GM12878 (cell line): ENCODE data around the gene CCL14.

Source experiments
- CTCF ChIP-seq, 3 experiments: IDR thresholded peaks in 2 of 3; conservative IDR thresholded peaks in 1 of 3; 2 replicates each; pipeline ENCODE4 v1.5.1; 2011; ENCODE audit warnings: low read depth in 3 of 3, low read length in 3 of 3, mild to moderate bottlenecking in 3 of 3, control low read depth in 2 of 3, moderate library complexity in 2 of 3, inconsistent platforms in 1 of 3, mixed read lengths in 1 of 3; ENCODE audit not compliant: control insufficient read depth in 2 of 3, insufficient read depth in 1 of 3; ENCODE audit errors: extremely low read depth in 1 of 3
- EP300 ChIP-seq, 2 experiments: fragments of 150-350 bp in 1 of 2; IDR thresholded peaks; 2 replicates each; pipeline ENCODE4 v1.6.1; 2011 to 2012; ENCODE audit warnings: low read depth in 2 of 2, low read length in 2 of 2, borderline replicate concordance in 1 of 2, improper control_type of control experiment in 1 of 2, inconsistent platforms in 1 of 2; ENCODE audit not compliant: control insufficient read depth in 1 of 2
- EZH2 ChIP-seq: IDR thresholded peaks from 2 replicates; pipeline ENCODE4 v1.6.1; 2012; ENCODE audit warnings: low read depth, mild to moderate bottlenecking, control low read depth, inconsistent platforms, low read length, borderline replicate concordance; ENCODE audit not compliant: control insufficient read depth
- KDM1A ChIP-seq: fragments of 200-600 bp; sonication (generic); IDR thresholded peaks from 2 replicates; pipeline ENCODE4 v1.6.1; 2016; ENCODE audit warnings: borderline replicate concordance
- POLR2A ChIP-seq: IDR thresholded peaks from 2 replicates; pipeline ENCODE4 v1.6.1; 2011; ENCODE audit warnings: low read depth, mild to moderate bottlenecking, low read length
- RAD21 ChIP-seq: IDR thresholded peaks from 2 replicates; pipeline ENCODE4 v1.6.1; 2011; ENCODE audit warnings: mild to moderate bottlenecking, low read depth, low read length, moderate library complexity; ENCODE audit not compliant: insufficient read depth
- SUPT20H ChIP-seq: IDR thresholded peaks from 2 replicates; pipeline ENCODE4 v1.6.1; 2011; ENCODE audit warnings: low read depth, mild to moderate bottlenecking, low read length, moderate library complexity, borderline replicate concordance; ENCODE audit not compliant: control insufficient read depth
- TARDBP ChIP-seq: IDR thresholded peaks from 2 replicates; pipeline ENCODE4 v1.6.1; 2016; ENCODE audit warnings: borderline replicate concordance
- YBX1 ChIP-seq: fragments of 450-650 bp; IDR thresholded peaks from 2 replicates; pipeline ENCODE4 v1.6.1; 2016; ENCODE audit warnings: antibody characterized with exemption

GRCh38 chr17:35942588-35943186, 43.8 kb downstream of the CCL14 start:
- no peak for TF ChIP-seq KDM1A
- no peak for TF ChIP-seq EZH2
- TF ChIP-seq CTCF (IDR thresholded peaks at IDR 0.05 in 2 of 3, conservative IDR thresholded peaks at IDR 0.05 in 1 of 3; ENCODE audit: control insufficient read depth in 2 of 3, extremely low read depth in 1 of 3, insufficient read depth in 1 of 3, low read depth in 3 of 3, low read length in 3 of 3) = no peak
- TF ChIP-seq YBX1 = no peak
- no peak for TF ChIP-seq EP300 (IDR thresholded peaks at IDR 0.05; ENCODE audit: borderline replicate concordance in 1 of 2, control insufficient read depth in 1 of 2, low read depth in 2 of 2, low read length in 2 of 2)
- no peak for TF ChIP-seq RAD21
- TF ChIP-seq SUPT20H = no peak
- no peak for TF ChIP-seq TARDBP
- TF ChIP-seq POLR2A = no peak
